IPS-15b (cell line): ENCODE results near the gene TRMT44.
A peak's percentile ranks its signal among the peaks of the same experiment; 100 is the strongest.
"Not testable (repeated sequence)": the region's sequence is repeated elsewhere in the genome, so short reads cannot be mapped to it uniquely, and the experiment has no call there.

Experiments used
- H3K27me3 ChIP-seq: one replicate; pipeline ENCODE4 v1.6.1; 2013; ENCODE audit warnings: low read length; ENCODE audit not compliant: control insufficient read depth, insufficient read depth
- H3K36me3 ChIP-seq: one replicate; pipeline ENCODE4 v1.6.1; 2013; ENCODE audit warnings: low read length; ENCODE audit not compliant: control insufficient read depth, insufficient read depth
- H3K4me1 ChIP-seq: one replicate; pipeline ENCODE4 v1.6.1; 2013; ENCODE audit warnings: mild to moderate bottlenecking, low read length; ENCODE audit not compliant: control insufficient read depth, insufficient read depth
- H3K4me3 ChIP-seq: one replicate; pipeline ENCODE4 v1.5.1; 2013; ENCODE audit warnings: low read depth, low read length
- H3K9ac ChIP-seq: one replicate; pipeline ENCODE4 v1.6.1; 2013; ENCODE audit warnings: low read depth, mild to moderate bottlenecking, low read length
- H3K9me3 ChIP-seq: one replicate; pipeline ENCODE4 v1.6.1; 2013; ENCODE audit warnings: mild to moderate bottlenecking, low read length; ENCODE audit not compliant: control insufficient read depth, insufficient read depth

The TRMT44 gene

GRCh38 chr4:8505229-8505628, 64.7 kb downstream of the TRMT44 start:
- Histone ChIP-seq H3K36me3 (peaks cover 3% of the 10 kb centered on the region), H3K9me3 (no peaks in the 10 kb centered on the region), H3K4me1 (peaks cover 8% of the 10 kb centered on the region), H3K27me3 (no peaks in the 10 kb centered on the region), H3K9ac (no peak overlapping the region), H3K4me3 (no peak overlapping the region)

- no peaks in the 10 kb centered on the region for H3K9me3 ChIP-seq
- peaks cover 3% of the 10 kb centered on the region for H3K36me3 ChIP-seq
- peaks cover 8% of the 10 kb centered on the region for H3K4me1 ChIP-seq
- no peak overlapping the region for H3K4me3 ChIP-seq
- no peak overlapping the region for H3K9ac ChIP-seq
- no peaks in the 10 kb centered on the region for H3K27me3 ChIP-seq
Measured at GRCh38 chr4:8506006-8506372, 65.4 kb downstream of the TRMT44 start.

GRCh38 chr4:8506373-8507195, 66.0 kb downstream of the TRMT44 start:
- H3K4me1 ChIP-seq, result peaks cover 8% of the 10 kb centered on the region
- no peaks in the 10 kb centered on the region for H3K9me3 ChIP-seq
- peaks cover 3% of the 10 kb centered on the region for H3K36me3 ChIP-seq
- H3K9ac ChIP-seq, result peak overlapping the region; percentile 60
- H3K27me3 ChIP-seq, result no peaks in the 10 kb centered on the region
- no peak overlapping the region for H3K4me3 ChIP-seq

GRCh38 chr4:8507196-8507570, 66.6 kb downstream of the TRMT44 start:
- Histone ChIP-seq H3K9me3 (no peaks in the 10 kb centered on the region), H3K9ac (no peak overlapping the region), H3K27me3 (no peaks in the 10 kb centered on the region), H3K36me3 (peaks cover 3% of the 10 kb centered on the region), H3K4me1 (peaks cover 8% of the 10 kb centered on the region), H3K4me3 (no peak overlapping the region)

- Histone ChIP-seq H3K9me3 (no peaks in the 10 kb centered on the region), H3K4me1 (peaks cover 8% of the 10 kb centered on the region), H3K9ac (no peak overlapping the region), H3K27me3 (no peaks in the 10 kb centered on the region), H3K36me3 (peaks cover 3% of the 10 kb centered on the region), H3K4me3 (no peak overlapping the region)
Measured at GRCh38 chr4:8507624-8508023, 67.0 kb downstream of the TRMT44 start.

- no peak overlapping the region for H3K4me3 ChIP-seq
- no peak overlapping the region for H3K9ac ChIP-seq
- no peaks in the 10 kb centered on the region for H3K36me3 ChIP-seq
- H3K4me1 ChIP-seq, result peaks cover 8% of the 10 kb centered on the region
- no peaks in the 10 kb centered on the region for H3K27me3 ChIP-seq
- H3K9me3 ChIP-seq, result no peaks in the 10 kb centered on the region
Measured at GRCh38 chr4:8508266-8508665, 67.7 kb downstream of the TRMT44 start.

- H3K4me3 ChIP-seq, result no peak overlapping the region
- H3K4me1 ChIP-seq, result peaks cover 8% of the 10 kb centered on the region
- no peaks in the 10 kb centered on the region for H3K27me3 ChIP-seq
- no peaks in the 10 kb centered on the region for H3K9me3 ChIP-seq
- no peaks in the 10 kb centered on the region for H3K36me3 ChIP-seq
- H3K9ac ChIP-seq, result no peak overlapping the region
Measured at GRCh38 chr4:8508740-8509139, 68.2 kb downstream of the TRMT44 start.

GRCh38 chr4:8509311-8509950, 68.9 kb downstream of the TRMT44 start:
- no peak overlapping the region for H3K9ac ChIP-seq
- no peaks in the 10 kb centered on the region for H3K27me3 ChIP-seq
- peaks cover 8% of the 10 kb centered on the region for H3K4me1 ChIP-seq
- no peaks in the 10 kb centered on the region for H3K9me3 ChIP-seq
- H3K4me3 ChIP-seq, result no peak overlapping the region
- no peaks in the 10 kb centered on the region for H3K36me3 ChIP-seq

GRCh38 chr4:8510191-8510590, 69.6 kb downstream of the TRMT44 start:
- no peak overlapping the region for H3K9ac ChIP-seq
- peaks cover 8% of the 10 kb centered on the region for H3K4me1 ChIP-seq
- no peaks in the 10 kb centered on the region for H3K9me3 ChIP-seq
- no peak overlapping the region for H3K4me3 ChIP-seq
- no peaks in the 10 kb centered on the region for H3K27me3 ChIP-seq
- H3K36me3 ChIP-seq, result no peaks in the 10 kb centered on the region

GRCh38 chr4:8510611-8511285, 70.2 kb downstream of the TRMT44 start:
- H3K36me3 ChIP-seq, result no peaks in the 10 kb centered on the region
- H3K9ac ChIP-seq, result no peak overlapping the region
- H3K27me3 ChIP-seq, result no peaks in the 10 kb centered on the region
- H3K9me3 ChIP-seq, result no peaks in the 10 kb centered on the region
- H3K4me1 ChIP-seq, result peaks cover 6% of the 10 kb centered on the region
- no peak overlapping the region for H3K4me3 ChIP-seq

- no peaks in the 10 kb centered on the region for H3K36me3 ChIP-seq
- no peak overlapping the region for H3K4me3 ChIP-seq
- H3K4me1 ChIP-seq, result no peaks in the 10 kb centered on the region
- H3K27me3 ChIP-seq, result no peaks in the 10 kb centered on the region
- no peak overlapping the region for H3K9ac ChIP-seq
- H3K9me3 ChIP-seq, result no peaks in the 10 kb centered on the region
Measured at GRCh38 chr4:8512510-8512909, 71.9 kb downstream of the TRMT44 start.

- not testable (repeated sequence) for H3K9ac ChIP-seq, H3K4me1 ChIP-seq, H3K4me3 ChIP-seq, H3K9me3 ChIP-seq, H3K27me3 ChIP-seq, H3K36me3 ChIP-seq
Measured at GRCh38 chr4:8513080-8513479, 72.5 kb downstream of the TRMT44 start.
